Heart left ventricle (tissue), 16 donors: ENCODE data around the gene ADO. TPM values are rescaled to one million over a fixed set of nuclear protein-coding genes. Genes with fewer than 3 reads are reported as not detected.

Source experiments
- ATAC-seq, 4 donors: fragments of 200-7000 bp; cut with Tn5 transposase; one replicate each; pipeline ENCODE4 v1.9.1; 2020 to 2022; ENCODE audit warnings: moderate library complexity in 4 of 4, mild to moderate bottlenecking in 3 of 4, moderate number of reproducible peaks in 1 of 4
- DNase-seq, 5 donors: peaks; one replicate each; pipeline ENCODE4 v3.0.0-alpha.2; 2020
- H3K27ac ChIP-seq, 12 donors: fragments of 200-600 bp; sonication (generic) in 4 of 12; one replicate each; pipeline versions ENCODE4 v1.5.0 to v1.8.0; 2016 to 2022; ENCODE audit warnings: mild to moderate bottlenecking in 2 of 12
- H3K27me3 ChIP-seq, 9 donors: fragments of 200-600 bp; sonication (generic) in 2 of 9; one replicate each; pipeline versions ENCODE4 v1.5.1 to v1.8.0; 2016 to 2022; ENCODE audit warnings: mild to moderate bottlenecking in 3 of 9
- H3K36me3 ChIP-seq, 9 donors: fragments of 200-600 bp; sonication (generic) in 2 of 9; one replicate each; pipeline versions ENCODE4 v1.5.0 to v1.8.0; 2018 to 2022; ENCODE audit warnings: mild to moderate bottlenecking in 2 of 9
- H3K4me1 ChIP-seq, 12 donors: fragments of 200-600 bp; sonication (generic) in 4 of 12; one replicate each; pipeline versions ENCODE4 v1.5.0 to v1.8.0; 2016 to 2022; ENCODE audit warnings: mild to moderate bottlenecking in 3 of 12
- H3K4me3 ChIP-seq, 12 donors: fragments of 200-600 bp; sonication (generic) in 4 of 12; one replicate each; pipeline versions ENCODE4 v1.5.0 to v1.8.0; 2017 to 2022; ENCODE audit warnings: mild to moderate bottlenecking in 9 of 12, moderate library complexity in 4 of 12
- H3K9me3 ChIP-seq, 12 donors: fragments of 200-600 bp; sonication (generic) in 4 of 12; one replicate each; pipeline versions ENCODE4 v1.5.0 to v1.8.0; 2016 to 2022; ENCODE audit warnings: mild to moderate bottlenecking in 1 of 12
- CTCF ChIP-seq, 12 donors: fragments of 200-600 bp; sonication (generic) in 4 of 12; IDR thresholded peaks; one replicate each; pipeline versions ENCODE4 v1.5.0 to v1.8.0; 2018 to 2022; ENCODE audit warnings: antibody characterized with exemption in 12 of 12, mild to moderate bottlenecking in 5 of 12
- POLR2A ChIP-seq, 2 donors: fragments of 450-650 bp; IDR thresholded peaks; one replicate each; pipeline ENCODE4 v1.6.1; 2017; ENCODE audit warnings: antibody characterized with exemption in 2 of 2, mild to moderate bottlenecking in 2 of 2, moderate library complexity in 2 of 2
- WGBS, 4 donors: extraction: QIAGEN DNeasy Blood & Tissue Kit in 2 of 4; methylation state at CpG; one replicate each; pipeline versions ENCODE4 v1.1.5 to v1.1.7; 2013 to 2018; 5-methylcytosine and 5-hydroxymethylcytosine counted together
- intact Hi-C, 10 donors: fragments of 100-400 bp; cut with DNase I; formaldehyde crosslinking; loops; one replicate each; pipeline versions ENCODE4 v1.11.1 to v1.14.2; 2022
- polyA plus RNA-seq, 2 donors: library from polyadenylated mRNA; stranded (reverse); fragments of 200-250 nt; gene quantifications; one replicate each; pipeline ENCODE4 v1.2.3, GENCODE V29; 2013
- total RNA-seq, 9 donors: library from RNA; depleted of rRNA in 2 of 9; stranded (reverse); fragments of >200 nt in 2 of 9; fragmentation: NEBNext Ultra II Directional in 3 of 9; extraction: Animal tissue kit (Norgen Biotek cat#: 25700) in 3 of 9; gene quantifications; one replicate each; pipeline versions ENCODE4 v1.1.0 to v1.2.4, GENCODE V29; 2016 to 2023
- donor health status: ischemic (EF 13 %, LVEDD 7.1; RV severe dilation, severe dysfunction).
- donor health status: healthy with polysubstance abuse.
- donor health status: DM: no; HTN: yes; CAD: no.
- donor health status: DM: no; HTN: no; CAD: no.
- donor health status: ischemic (EF 25% LVEDD 6.9; RV normal size, moderate dysfunction).
- donor health status: ischemic (EF 25% LVEDD 5.7; RV mildly dilated, moderate dysfunction).
- donor health status: healthy.
- donor health status: DM: yes; HTN: yes; CAD: no.
- donor health status: ischemic (EF 35%, LVEDD 5.7; RV mildly dilated, moderate dysfunction).
- donor health status: nonischemic (EF 11% LVEDD 7.7; RV severe dilation, severe dysfunction).
- donor health status: DM: yes; HTN: yes; CAD: no.
- donor health status: PGD.
- donor health status: ischemic (EF 29% LVEDD 5.4; RV normal size, mild dysfunction).
- donor health status: nonischemic (EF 23%, LVEDD 6.1; RV moderate dilation, normal function).

ADO gene
- total and polyA plus RNA-seq, 11 donors: 7.6 to 35.5 (median 19.7) TPM

DNA sequence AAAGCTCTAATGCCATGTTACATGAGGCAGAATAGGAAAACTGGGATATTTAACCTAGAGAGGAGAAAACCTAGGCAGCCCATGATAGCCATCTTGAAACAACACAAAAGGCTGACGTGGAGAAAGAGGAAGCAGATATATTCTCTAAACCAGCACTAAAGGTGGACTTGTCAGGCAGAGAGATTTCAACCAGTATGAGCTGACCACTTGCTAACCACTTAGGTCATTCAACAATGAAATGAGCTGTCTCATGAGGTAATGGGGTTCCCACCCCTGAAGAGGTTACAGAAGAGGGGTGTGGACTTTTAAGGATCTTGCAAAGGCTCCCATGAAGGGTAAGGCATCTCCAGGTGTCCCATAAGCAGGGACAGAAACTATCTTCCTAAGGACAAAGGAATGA is 38.5 kb downstream of the ADO start:
- TF ChIP-seq POLR2A (IDR thresholded peaks at IDR 0.05) (no peak), CTCF (IDR thresholded peaks at IDR 0.05) (no peak)
- no peaks in the 10 kb centered on the region for H3K36me3 ChIP-seq
- H3K27me3 ChIP-seq: no peaks in the 10 kb centered on the region
- DNase-seq: no peak
- intact Hi-C loops: no loop called here
- no peak overlapping the region for H3K27ac ChIP-seq
- no peak overlapping the region for H3K4me3 ChIP-seq
- 39 to 50% (median 43%) methylated on average over 1 of the region's 1 CpG for WGBS, 4 donors
- peaks cover 0 to 15% (median 8%) of the 10 kb centered on the region in 12 donors for H3K9me3 ChIP-seq
- ATAC-seq: no peak
- no peaks in the 10 kb centered on the region for H3K4me1 ChIP-seq

DNA sequence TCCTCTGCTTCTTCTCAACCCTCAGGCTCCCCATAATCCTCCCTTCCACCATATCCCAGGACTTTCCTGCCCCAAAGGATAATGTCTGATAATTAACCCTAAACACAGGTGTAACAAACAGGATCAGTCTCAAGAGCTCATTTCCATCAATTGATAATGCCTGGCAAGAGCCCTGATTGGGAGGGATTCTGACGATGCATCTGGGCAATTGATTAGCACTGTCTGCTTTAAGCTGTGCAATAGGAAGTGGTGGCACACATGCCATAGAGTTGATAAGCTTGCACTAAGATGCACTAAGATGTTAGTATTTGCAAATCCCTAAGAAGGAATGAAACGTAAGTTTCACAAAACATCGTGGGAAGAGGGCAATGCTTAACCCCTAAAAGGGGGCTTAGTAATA is 39.1 kb downstream of the ADO start:
- TF ChIP-seq CTCF (IDR thresholded peaks at IDR 0.05) (no peak), POLR2A (IDR thresholded peaks at IDR 0.05) (no peak)
- ATAC-seq (no peak), DNase-seq (no peak)
- H3K27ac ChIP-seq: no peak overlapping the region
- no peaks in the 10 kb centered on the region for H3K36me3 ChIP-seq
- H3K27me3 ChIP-seq: no peaks in the 10 kb centered on the region
- intact Hi-C loops: no loop called here
- no peak overlapping the region for H3K4me3 ChIP-seq
- peaks cover 0 to 18% (median 8%) of the 10 kb centered on the region in 12 donors for H3K9me3 ChIP-seq
- 65 to 72% (median 70%) methylated on average over 3 of the region's 3 CpGs for WGBS, 4 donors
- H3K4me1 ChIP-seq: no peaks in the 10 kb centered on the region

GRCh38 chr10:62844280-62845011 is 39.9 kb downstream of the ADO start:
- no peak overlapping the region for H3K4me3 ChIP-seq
- no peak for ATAC-seq
- intact Hi-C loops: no loop called here
- H3K36me3 ChIP-seq: no peaks in the 10 kb centered on the region
- H3K4me1 ChIP-seq: no peaks in the 10 kb centered on the region
- H3K9me3 ChIP-seq: peaks cover 0 to 18% (median 8%) of the 10 kb centered on the region in 12 donors
- DNase-seq: no peak
- 65 to 75% (median 68%) methylated on average over 7 of the region's 7 CpGs for WGBS, 4 donors
- no peaks in the 10 kb centered on the region for H3K27me3 ChIP-seq
- no peak overlapping the region for H3K27ac ChIP-seq
- no peak for TF ChIP-seq POLR2A (IDR thresholded peaks at IDR 0.05)

DNA sequence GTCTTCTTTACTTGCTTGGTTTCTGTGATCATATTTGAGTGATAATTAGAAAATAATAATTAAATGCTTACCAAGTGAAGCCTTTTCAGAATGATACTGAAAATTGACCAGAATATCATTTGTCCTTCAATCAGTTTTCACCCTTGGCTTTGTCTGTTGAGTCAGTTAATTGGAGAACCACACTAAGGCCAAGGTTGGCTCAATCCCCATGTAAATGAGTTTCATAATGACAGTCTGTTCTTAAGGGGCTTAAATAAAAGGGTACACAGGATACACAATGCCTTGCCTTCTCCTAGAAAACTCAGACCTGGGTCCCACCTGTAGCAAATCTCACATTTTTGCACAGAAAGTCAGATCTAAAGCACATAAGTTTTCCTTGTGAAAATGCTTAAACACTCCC is 42.9 kb downstream of the ADO start:
- Histone ChIP-seq H3K4me3 (no peak overlapping the region), H3K9me3 (peaks cover 0 to 18% (median 8%) of the 10 kb centered on the region in 12 donors), H3K4me1 (peaks cover 0 to 7% (median 0%) of the 10 kb centered on the region in 12 donors), H3K36me3 (no peaks in the 10 kb centered on the region), H3K27me3 (no peaks in the 10 kb centered on the region), H3K27ac (no peak overlapping the region)
- intact Hi-C loops: no loop called here
- no peak for ATAC-seq
- no peak for DNase-seq
- TF ChIP-seq CTCF (IDR thresholded peaks at IDR 0.05): no peak
- TF ChIP-seq POLR2A (IDR thresholded peaks at IDR 0.05): no peak

- intact Hi-C loops: no loop called here
- TF ChIP-seq POLR2A (IDR thresholded peaks at IDR 0.05): no peak
- TF ChIP-seq CTCF (IDR thresholded peaks at IDR 0.05): no peak
- Histone ChIP-seq H3K9me3 (peaks cover 0 to 18% (median 8%) of the 10 kb centered on the region in 12 donors), H3K36me3 (no peaks in the 10 kb centered on the region), H3K4me1 (peaks cover 0 to 23% (median 0%) of the 10 kb centered on the region in 12 donors), H3K4me3 (no peak overlapping the region), H3K27ac (no peak overlapping the region), H3K27me3 (no peaks in the 10 kb centered on the region)
- ATAC-seq (no peak), DNase-seq (no peak)
- WGBS, 4 donors: 52 to 61% (median 56%) methylated on average over 3 of the region's 3 CpGs
These were observed 46.1 kb downstream of the ADO start for GRCh38 chr10:62850646-62851045.
